OCI-LY7 (cell line): Measurements from ENCODE around the gene ARHGEF4. TPM values are rescaled to one million over a fixed set of nuclear protein-coding genes. Genes with fewer than 3 reads are reported as not detected.

Experiments used
- BruUV-seq: library from RNA; stranded (reverse); fragments of 400-500 nt; replicated peaks from 2 replicates; lab custom pipeline; 2021; lab: Mats Ljungman, UMichigan
- CTCF ChIA-PET: fragments of 300-600 bp; sonication (Branson Sonifier 250); formaldehyde crosslinking; loops from one replicate; lab custom pipeline; 2022; ENCODE audit warnings: antibody characterized with exemption; ENCODE audit not compliant: unreplicated experiment; lab: Charles Lee
- POLR2A ChIA-PET: fragments of 300-600 bp; sonication (Branson Sonifier 250); formaldehyde crosslinking; loops from one replicate; lab custom pipeline; 2022; ENCODE audit warnings: antibody characterized with exemption; lab: Charles Lee
- DNase-seq: peaks from one replicate; pipeline ENCODE4 v3.0.0-alpha.2; 2015; ENCODE audit warnings: low spot score
- H2AFZ ChIP-seq: fragments of 200-600 bp; sonication (generic), shearing (Covaris generic); 2 replicates; pipeline ENCODE4 v1.6.1; 2014; ENCODE audit warnings: mild to moderate bottlenecking, antibody characterized with exemption, low read length, moderate library complexity
- H3K27ac ChIP-seq: fragments of 200-600 bp; sonication (generic); 2 replicates; pipeline ENCODE4 v1.5.1; 2014; ENCODE audit warnings: mixed run types, low read depth, mild to moderate bottlenecking, moderate library complexity, low read length, inconsistent platforms; ENCODE audit not compliant: poor library complexity, severe bottlenecking
- H3K36me3 ChIP-seq: fragments of 200-600 bp; sonication (generic); 2 replicates; pipeline ENCODE4 v1.6.1; 2014; ENCODE audit warnings: mild to moderate bottlenecking, antibody characterized with exemption, low read length, moderate library complexity, mixed read lengths; ENCODE audit not compliant: insufficient read depth
- H3K4me1 ChIP-seq: fragments of 200-600 bp; sonication (generic); 2 replicates; pipeline ENCODE4 v1.5.1; 2014; ENCODE audit warnings: mild to moderate bottlenecking, low read length; ENCODE audit not compliant: insufficient read depth, poor library complexity, severe bottlenecking
- H3K4me2 ChIP-seq: fragments of 200-600 bp; sonication (generic); 2 replicates; pipeline ENCODE4 v1.6.1; 2014; ENCODE audit warnings: mild to moderate bottlenecking, low read length
- H3K4me3 ChIP-seq: fragments of 200-600 bp; sonication (generic); 2 replicates; pipeline ENCODE4 v1.5.1; 2014; ENCODE audit warnings: mild to moderate bottlenecking, low read depth, low read length; ENCODE audit not compliant: poor library complexity, severe bottlenecking
- H3K79me2 ChIP-seq: fragments of 200-600 bp; sonication (generic); 2 replicates; pipeline ENCODE4 v1.6.1; 2016; ENCODE audit warnings: low read depth, mild to moderate bottlenecking, low read length, moderate library complexity, mixed read lengths; ENCODE audit not compliant: insufficient read depth
- H3K9me2 ChIP-seq: fragments of 200-600 bp; sonication (generic); 2 replicates; pipeline ENCODE4 v1.6.1; 2016; ENCODE audit warnings: mild to moderate bottlenecking, low read length, mixed read lengths; ENCODE audit not compliant: insufficient read depth
- H3K9me3 ChIP-seq: fragments of 200-600 bp; sonication (generic); 2 replicates; pipeline ENCODE4 v1.6.1; 2014; ENCODE audit warnings: mild to moderate bottlenecking, mixed run types, low read length, mixed read lengths
- H4K20me1 ChIP-seq: fragments of 200-600 bp; sonication (generic); 2 replicates; pipeline ENCODE4 v1.6.1; 2014; ENCODE audit warnings: mild to moderate bottlenecking, antibody characterized with exemption, low read length, moderate library complexity, mixed read lengths; ENCODE audit not compliant: insufficient read depth
- EZH2phosphoT487 ChIP-seq: fragments of 200-600 bp; sonication (generic); IDR thresholded peaks from 2 replicates; pipeline ENCODE4 v1.6.1; 2018; ENCODE audit warnings: low read depth, borderline replicate concordance, mild to moderate bottlenecking, mixed run types, antibody characterized with exemption, low read length, moderate library complexity, mixed read lengths
- intact Hi-C: fragments of 100-400 bp; cut with micrococcal nuclease; formaldehyde crosslinking; loops from one replicate; pipeline ENCODE4 v1.10.0; 2022; ENCODE audit not compliant: unreplicated experiment
- total RNA-seq, 2 experiments: library from RNA; depleted of rRNA in 1 of 2; stranded (reverse); fragments of >200 nt in 1 of 2; shearing (Covaris generic) in 1 of 2; gene quantifications; 2 replicates each; pipeline ENCODE4 v1.2.3, GENCODE V29; 2014 to 2022
- TF ChIP-seq, protein P1 (sequence below): fragments of 200-600 bp; sonication (generic); conservative IDR thresholded peaks from 2 replicates; pipeline ENCODE4 v1.5.1; 2014; ENCODE audit warnings: mild to moderate bottlenecking, antibody characterized with exemption, low read length, moderate library complexity, mixed read lengths

The ARHGEF4 gene
- total RNA-seq, 2 experiments from 2014 or later = 1.1 to 1.7 TPM

DNA sequence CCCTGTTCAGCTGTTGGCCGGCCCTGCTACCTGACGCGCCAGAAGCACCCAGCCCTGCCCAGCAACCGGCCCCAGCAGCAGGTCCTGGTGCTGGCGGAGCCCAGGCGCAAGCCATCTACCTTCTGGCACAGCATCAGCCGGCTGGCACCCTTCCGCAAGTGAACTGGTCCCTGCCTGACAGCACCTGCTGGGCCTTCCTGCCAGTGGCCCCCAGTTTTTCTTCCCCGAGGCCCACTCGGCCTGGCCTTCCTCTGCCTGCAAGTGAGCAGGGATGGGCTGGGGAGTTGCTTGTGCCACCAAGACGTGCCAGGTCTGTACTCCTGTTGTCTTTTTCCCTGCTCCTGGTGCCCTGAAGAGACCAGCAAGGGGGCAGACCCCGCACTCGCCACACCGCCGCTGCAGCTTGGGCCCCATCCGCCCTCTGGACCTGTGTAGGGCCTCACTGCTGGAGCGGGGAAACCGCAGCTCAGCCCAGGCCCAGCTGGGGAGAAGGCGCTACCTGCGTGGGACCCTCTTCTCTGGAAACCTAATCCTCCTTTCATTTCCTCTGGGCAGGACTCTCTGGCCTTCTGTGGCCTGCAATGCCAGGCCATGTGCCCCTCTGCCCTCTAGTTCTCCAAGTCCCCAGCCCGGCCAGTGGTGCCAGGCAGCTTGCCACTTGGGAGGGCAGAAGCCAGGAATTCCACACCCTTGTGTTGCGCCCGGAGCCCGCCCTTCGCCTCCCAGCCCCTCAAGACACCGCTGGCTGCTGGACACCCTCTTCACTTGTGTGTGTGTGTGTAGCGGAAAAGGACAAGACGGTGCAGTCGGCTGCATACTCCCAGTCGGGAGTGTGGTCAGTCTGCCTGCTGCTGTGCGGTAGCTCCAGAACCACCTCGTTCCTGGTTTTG, 209.6 kb downstream of the ARHGEF4 start:
- ChIA-PET POLR2A (no interaction called here), CTCF (no interaction called here)
- Histone ChIP-seq H3K79me2 (no peaks in the 10 kb centered on the region), H2AFZ (no peak overlapping the region), H3K4me2 (no peak overlapping the region), H3K36me3 (peaks cover 46% of the 10 kb centered on the region), H3K4me3 (no peak overlapping the region), H3K9me2 (no peaks in the 10 kb centered on the region), H3K27ac (no peak overlapping the region), H3K4me1 (peaks cover 18% of the 10 kb centered on the region), H4K20me1 (peaks cover 7% of the 10 kb centered on the region; the same call in 1 of the 2 replicates), H3K9me3 (no peaks in the 10 kb centered on the region)
- DNase-seq = no peak
- BruUV-seq = no TSS peak
- intact Hi-C loops = no loop called here
- TF ChIP-seq EZH2phosphoT487 = no peak
- TF ChIP-seq, protein P1, sequence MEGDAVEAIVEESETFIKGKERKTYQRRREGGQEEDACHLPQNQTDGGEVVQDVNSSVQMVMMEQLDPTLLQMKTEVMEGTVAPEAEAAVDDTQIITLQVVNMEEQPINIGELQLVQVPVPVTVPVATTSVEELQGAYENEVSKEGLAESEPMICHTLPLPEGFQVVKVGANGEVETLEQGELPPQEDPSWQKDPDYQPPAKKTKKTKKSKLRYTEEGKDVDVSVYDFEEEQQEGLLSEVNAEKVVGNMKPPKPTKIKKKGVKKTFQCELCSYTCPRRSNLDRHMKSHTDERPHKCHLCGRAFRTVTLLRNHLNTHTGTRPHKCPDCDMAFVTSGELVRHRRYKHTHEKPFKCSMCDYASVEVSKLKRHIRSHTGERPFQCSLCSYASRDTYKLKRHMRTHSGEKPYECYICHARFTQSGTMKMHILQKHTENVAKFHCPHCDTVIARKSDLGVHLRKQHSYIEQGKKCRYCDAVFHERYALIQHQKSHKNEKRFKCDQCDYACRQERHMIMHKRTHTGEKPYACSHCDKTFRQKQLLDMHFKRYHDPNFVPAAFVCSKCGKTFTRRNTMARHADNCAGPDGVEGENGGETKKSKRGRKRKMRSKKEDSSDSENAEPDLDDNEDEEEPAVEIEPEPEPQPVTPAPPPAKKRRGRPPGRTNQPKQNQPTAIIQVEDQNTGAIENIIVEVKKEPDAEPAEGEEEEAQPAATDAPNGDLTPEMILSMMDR = no peak

DNA sequence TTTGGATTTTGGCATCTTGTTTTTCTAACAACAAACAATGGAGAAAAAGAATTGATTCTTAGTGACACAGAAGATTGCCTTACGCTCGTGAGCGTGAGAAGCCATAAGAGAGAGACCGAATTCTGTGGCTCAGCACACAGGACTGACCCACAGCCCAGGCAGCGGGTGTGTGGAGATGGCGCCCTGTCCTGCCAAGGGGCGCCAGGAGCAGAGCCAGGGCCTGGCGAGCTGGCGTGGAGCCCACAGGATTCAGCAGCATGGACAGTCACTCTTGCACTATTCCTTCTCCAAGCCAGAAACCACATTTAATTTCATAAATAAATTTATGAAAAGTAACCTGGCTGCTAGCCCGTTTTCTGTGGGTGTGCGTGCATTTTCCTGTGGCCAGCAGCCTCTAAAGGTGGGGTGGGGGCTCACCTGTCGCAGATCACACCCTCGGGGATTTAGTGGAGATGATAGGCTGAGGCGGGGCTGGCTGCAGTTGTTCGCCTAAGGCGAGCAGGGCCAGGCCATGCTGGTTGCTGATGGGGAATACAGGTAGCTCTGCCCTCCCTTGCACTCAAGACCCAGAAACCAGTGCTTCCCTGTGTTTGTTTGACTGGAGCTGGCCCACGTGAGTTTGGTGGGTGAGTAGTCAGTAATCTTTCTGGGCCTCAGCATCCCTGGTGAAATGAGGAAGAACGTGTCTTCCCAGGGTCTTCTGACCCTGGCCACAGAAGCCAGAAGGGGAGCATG, 210.4 kb downstream of the ARHGEF4 start:
- POLR2A ChIA-PET = no interaction called here
- intact Hi-C loops = no loop called here

More for the DNA sequence above, 210.4 kb downstream of the ARHGEF4 start:
- H3K27ac ChIP-seq = no peak overlapping the region
- DNase-seq = no peak
- H2AFZ ChIP-seq = no peak overlapping the region
- no peaks in the 10 kb centered on the region for H3K9me3 ChIP-seq
- H3K4me3 ChIP-seq = no peak overlapping the region
- no TSS peak for BruUV-seq
- H3K4me2 ChIP-seq = no peak overlapping the region
- no peaks in the 10 kb centered on the region for H3K9me2 ChIP-seq
- no peaks in the 10 kb centered on the region for H3K79me2 ChIP-seq
- H3K36me3 ChIP-seq = peaks cover 55% of the 10 kb centered on the region
- peaks cover 7% of the 10 kb centered on the region; the same call in 1 of the 2 replicates for H4K20me1 ChIP-seq
- CTCF ChIA-PET = no interaction called here
- no peak for TF ChIP-seq EZH2phosphoT487
- TF ChIP-seq, protein P1 = no peak
- peaks cover 18% of the 10 kb centered on the region for H3K4me1 ChIP-seq
